ENCODE data around the gene RORB. TPM values are rescaled to one million over a fixed set of nuclear protein-coding genes. Genes with fewer than 3 reads are reported as not detected.

RORB gene
- total RNA-seq, 4 donors from 2014 or later: 0.13 to 1.5 (median 0.50) TPM

DNA sequence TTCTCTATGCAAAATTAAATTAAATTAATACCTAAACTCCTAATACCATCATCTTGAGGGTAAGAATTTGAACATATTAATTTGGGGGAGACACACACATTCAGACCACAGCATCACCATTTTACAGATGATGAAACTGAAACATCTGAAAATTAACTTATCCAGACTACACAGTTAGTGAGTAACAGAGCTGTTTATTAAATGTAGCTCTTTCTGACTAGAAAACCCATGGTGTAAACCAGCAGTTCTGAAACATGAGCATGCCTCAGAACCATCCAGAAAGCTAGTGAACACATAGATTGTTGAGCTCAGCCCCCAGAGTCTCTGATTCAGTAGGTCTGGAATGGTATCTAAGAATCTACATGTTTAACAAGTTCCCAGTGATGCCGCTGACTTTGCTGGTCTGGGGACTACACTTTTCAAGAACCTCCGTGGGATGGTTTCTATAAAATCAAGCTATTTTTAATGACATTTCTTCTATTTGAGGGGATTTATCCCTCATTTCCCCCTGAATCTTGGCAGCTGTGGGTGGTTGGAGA lies 113.5 kb downstream of the RORB start:
- intact Hi-C loops (cut with DNase I): no loop called here
- DNase-seq: no peak
- 68 to 87% methylated on average over 2 of the region's 2 CpGs for WGBS, 2 donors
- H3K36me3 ChIP-seq: no peaks in the 10 kb centered on the region
- H3K27me3 ChIP-seq: no peaks in the 10 kb centered on the region
- no peaks in the 10 kb centered on the region for H3K9me3 ChIP-seq
- TF ChIP-seq POLR2A (IDR thresholded peaks at IDR 0.05): no peak
- TF ChIP-seq, protein P1, sequence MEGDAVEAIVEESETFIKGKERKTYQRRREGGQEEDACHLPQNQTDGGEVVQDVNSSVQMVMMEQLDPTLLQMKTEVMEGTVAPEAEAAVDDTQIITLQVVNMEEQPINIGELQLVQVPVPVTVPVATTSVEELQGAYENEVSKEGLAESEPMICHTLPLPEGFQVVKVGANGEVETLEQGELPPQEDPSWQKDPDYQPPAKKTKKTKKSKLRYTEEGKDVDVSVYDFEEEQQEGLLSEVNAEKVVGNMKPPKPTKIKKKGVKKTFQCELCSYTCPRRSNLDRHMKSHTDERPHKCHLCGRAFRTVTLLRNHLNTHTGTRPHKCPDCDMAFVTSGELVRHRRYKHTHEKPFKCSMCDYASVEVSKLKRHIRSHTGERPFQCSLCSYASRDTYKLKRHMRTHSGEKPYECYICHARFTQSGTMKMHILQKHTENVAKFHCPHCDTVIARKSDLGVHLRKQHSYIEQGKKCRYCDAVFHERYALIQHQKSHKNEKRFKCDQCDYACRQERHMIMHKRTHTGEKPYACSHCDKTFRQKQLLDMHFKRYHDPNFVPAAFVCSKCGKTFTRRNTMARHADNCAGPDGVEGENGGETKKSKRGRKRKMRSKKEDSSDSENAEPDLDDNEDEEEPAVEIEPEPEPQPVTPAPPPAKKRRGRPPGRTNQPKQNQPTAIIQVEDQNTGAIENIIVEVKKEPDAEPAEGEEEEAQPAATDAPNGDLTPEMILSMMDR (IDR thresholded peaks at IDR 0.05): no peak
- H3K4me3 ChIP-seq: no peak overlapping the region
- no peaks in the 10 kb centered on the region for H3K4me1 ChIP-seq
- H3K27ac ChIP-seq: no peak overlapping the region

DNA sequence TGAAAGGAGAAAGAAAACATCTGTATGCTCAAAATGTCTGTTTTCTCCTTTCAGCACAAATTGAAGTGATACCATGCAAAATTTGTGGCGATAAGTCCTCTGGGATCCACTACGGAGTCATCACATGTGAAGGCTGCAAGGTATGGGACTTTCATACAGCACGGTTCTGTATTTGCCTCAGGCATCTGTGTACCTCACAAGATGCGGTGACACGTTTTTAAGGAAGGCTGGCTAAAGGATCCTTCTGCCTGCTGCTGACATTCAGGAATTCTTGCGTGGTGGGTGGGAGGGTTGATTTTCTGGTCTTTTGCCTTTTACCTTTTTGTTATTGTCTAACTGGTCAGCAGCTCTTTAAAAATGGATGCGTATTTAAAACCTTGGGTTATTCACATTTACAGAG lies 133.1 kb downstream of the RORB start:
- H3K27me3 ChIP-seq: no peaks in the 10 kb centered on the region
- no peaks in the 10 kb centered on the region for H3K4me1 ChIP-seq
- no peak overlapping the region for H3K4me3 ChIP-seq
- no peak overlapping the region for H3K27ac ChIP-seq
- intact Hi-C loops (cut with DNase I): no loop called here
- WGBS, 2 donors: 45 to 56% methylated on average over 7 of the region's 7 CpGs
- TF ChIP-seq, protein P1 (IDR thresholded peaks at IDR 0.05): no peak
- no peak for TF ChIP-seq POLR2A (IDR thresholded peaks at IDR 0.05)
- no peaks in the 10 kb centered on the region for H3K9me3 ChIP-seq
- no peaks in the 10 kb centered on the region for H3K36me3 ChIP-seq
- no peak for DNase-seq

DNA sequence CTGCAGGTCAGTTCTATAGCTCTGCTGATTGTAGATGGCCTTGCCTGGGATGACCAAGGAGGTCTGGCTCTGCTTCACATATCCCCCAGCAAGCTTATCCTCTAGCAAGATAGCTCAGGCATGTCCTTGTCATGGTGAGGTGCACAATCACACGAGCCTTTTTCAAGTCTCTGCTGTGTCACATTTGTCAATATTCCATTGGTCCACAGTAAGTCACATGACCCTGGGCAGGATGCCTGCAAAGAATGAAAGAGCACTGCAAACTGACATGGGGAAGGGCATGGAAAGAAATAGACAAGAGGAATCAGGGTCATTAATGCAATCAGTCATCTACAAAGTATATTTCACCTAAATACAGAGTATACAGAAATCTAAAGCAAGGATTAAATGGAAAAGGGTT lies 142.0 kb downstream of the RORB start:
- no peak for DNase-seq
- Histone ChIP-seq H3K36me3 (no peaks in the 10 kb centered on the region), H3K4me3 (no peak overlapping the region), H3K27me3 (no peaks in the 10 kb centered on the region), H3K9me3 (no peaks in the 10 kb centered on the region), H3K4me1 (no peaks in the 10 kb centered on the region), H3K27ac (no peak overlapping the region)
- TF ChIP-seq, protein P1 (IDR thresholded peaks at IDR 0.05): no peak
- TF ChIP-seq POLR2A (IDR thresholded peaks at IDR 0.05): no peak
- intact Hi-C loops (cut with DNase I): no loop called here
- 57 to 60% methylated on average over 1 of the region's 1 CpG for WGBS, 2 donors

DNA sequence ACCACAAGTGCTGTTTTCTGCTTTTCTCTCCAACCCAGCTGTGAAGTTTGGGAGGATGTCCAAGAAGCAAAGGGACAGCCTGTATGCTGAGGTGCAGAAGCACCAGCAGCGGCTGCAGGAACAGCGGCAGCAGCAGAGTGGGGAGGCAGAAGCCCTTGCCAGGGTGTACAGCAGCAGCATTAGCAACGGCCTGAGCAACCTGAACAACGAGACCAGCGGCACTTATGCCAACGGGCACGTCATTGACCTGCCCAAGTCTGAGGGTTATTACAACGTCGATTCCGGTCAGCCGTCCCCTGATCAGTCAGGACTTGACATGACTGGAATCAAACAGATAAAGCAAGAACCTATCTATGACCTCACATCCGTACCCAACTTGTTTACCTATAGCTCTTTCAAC lies 145.2 kb downstream of the RORB start:
- Histone ChIP-seq H3K27me3 (no peaks in the 10 kb centered on the region), H3K27ac (no peak overlapping the region), H3K9me3 (no peaks in the 10 kb centered on the region), H3K36me3 (no peaks in the 10 kb centered on the region), H3K4me1 (no peaks in the 10 kb centered on the region), H3K4me3 (no peak overlapping the region)
- WGBS, 2 donors: 75 to 86% methylated on average over 7 to 12 of the region's 12 CpGs
- no peak for DNase-seq
- intact Hi-C loops (cut with DNase I): no loop called here
- no peak for TF ChIP-seq POLR2A (IDR thresholded peaks at IDR 0.05)
- TF ChIP-seq, protein P1 (IDR thresholded peaks at IDR 0.05): no peak

DNA sequence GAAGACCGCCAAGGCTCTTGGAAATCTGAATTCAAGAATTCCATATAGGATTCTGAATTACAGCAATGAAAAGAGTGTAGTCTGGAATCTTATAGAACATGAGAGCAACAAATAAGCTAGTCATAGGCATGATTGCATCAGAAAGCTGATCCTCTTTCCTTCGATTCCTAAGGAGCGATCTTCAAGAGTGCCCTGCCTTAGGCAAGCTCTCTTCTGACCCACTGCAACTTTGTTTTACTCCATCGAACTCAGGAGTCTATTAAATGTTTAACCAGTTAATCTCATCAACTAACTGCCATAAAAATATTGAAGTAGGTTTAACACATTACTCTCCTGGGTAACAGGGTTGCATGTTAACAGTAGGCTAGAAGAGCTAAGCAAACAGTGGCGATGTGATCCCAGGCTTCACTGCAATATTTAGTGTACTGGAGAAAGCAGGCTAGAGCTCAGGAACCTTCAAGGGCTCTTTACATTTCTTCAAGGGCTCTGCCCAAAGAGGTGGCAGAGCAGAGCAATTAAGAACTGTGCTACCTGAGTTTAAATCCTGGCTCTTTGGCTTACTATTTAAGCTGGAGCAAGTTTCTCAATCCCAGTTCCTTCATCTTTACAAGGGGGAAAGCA lies 146.3 kb downstream of the RORB start:
- no peaks in the 10 kb centered on the region for H3K9me3 ChIP-seq
- H3K27ac ChIP-seq: no peak overlapping the region
- no peaks in the 10 kb centered on the region for H3K36me3 ChIP-seq
- intact Hi-C loops (cut with DNase I): no loop called here
- no peak overlapping the region for H3K4me3 ChIP-seq
- no peaks in the 10 kb centered on the region for H3K4me1 ChIP-seq
- WGBS, 2 donors: 77 to 79% methylated on average over 5 of the region's 5 CpGs
- no peak for DNase-seq
- TF ChIP-seq, protein P1 (IDR thresholded peaks at IDR 0.05): no peak
- no peak for TF ChIP-seq POLR2A (IDR thresholded peaks at IDR 0.05)
- H3K27me3 ChIP-seq: no peaks in the 10 kb centered on the region

Data from esophagus squamous epithelium (tissue), 5 donors.